Bronchial epithelial cell (primary cell): ENCODE data around the gene WNT5A. TPM values are rescaled to one million over a fixed set of nuclear protein-coding genes. Genes with fewer than 3 reads are reported as not detected.

Experiments used
- DNase-seq: peaks from one replicate; pipeline ENCODE4 v3.0.0-alpha.2; 2010; ENCODE audit warnings: low read depth
- FAIRE-seq: peaks from 2 replicates; lab custom pipeline; 2011; peaks lifted over from hg19 to GRCh38; lab: Jason Lieb, UNC
- H3K27me3 ChIP-seq: 2 replicates; pipeline ENCODE4 v1.5.1; 2011; ENCODE audit warnings: low read length; ENCODE audit not compliant: control insufficient read depth, insufficient read depth
- H3K36me3 ChIP-seq: 2 replicates; pipeline ENCODE4 v1.5.1; 2011; ENCODE audit warnings: low read length; ENCODE audit not compliant: control insufficient read depth, insufficient read depth
- H3K4me3 ChIP-seq: 2 replicates; pipeline ENCODE4 v1.5.1; 2011; ENCODE audit warnings: mild to moderate bottlenecking, low read depth, low read length, control low read depth
- total RNA-seq: library from RNA; depleted of rRNA; stranded (reverse); fragments of >200 nt; gene quantifications from 2 replicates; pipeline ENCODE4 v1.2.1, GENCODE V29; 2014
- TF ChIP-seq, protein P1 (sequence below): IDR thresholded peaks from 2 replicates; pipeline ENCODE4 v1.5.1; 2011; ENCODE audit warnings: mild to moderate bottlenecking, moderate library complexity, low read length, control low read depth, inconsistent platforms; ENCODE audit not compliant: insufficient read depth, severe bottlenecking

The WNT5A gene
- total RNA-seq, 1 donor from 2014 or later, result 3.9 TPM

DNA sequence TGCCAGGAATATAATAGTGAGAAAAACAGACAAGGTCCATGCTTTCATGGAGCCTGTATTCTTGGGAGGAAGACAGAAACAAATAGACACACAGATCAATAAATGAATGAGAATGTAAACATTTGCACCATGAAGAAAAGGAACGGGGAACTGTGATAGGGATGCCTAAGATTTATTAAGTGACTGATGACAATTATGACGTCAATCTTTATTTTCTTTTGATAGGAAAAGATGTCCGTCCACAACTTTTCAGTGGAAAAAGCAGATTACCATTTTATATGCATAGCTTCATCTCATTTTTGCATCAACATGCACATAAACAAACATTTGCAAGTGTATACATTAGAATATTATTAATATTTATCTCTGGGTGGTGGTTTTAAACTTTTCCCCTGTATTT lies 27.9 kb upstream of the WNT5A start:
- peak; percentile 7 for FAIRE-seq
- TF ChIP-seq, protein P1, sequence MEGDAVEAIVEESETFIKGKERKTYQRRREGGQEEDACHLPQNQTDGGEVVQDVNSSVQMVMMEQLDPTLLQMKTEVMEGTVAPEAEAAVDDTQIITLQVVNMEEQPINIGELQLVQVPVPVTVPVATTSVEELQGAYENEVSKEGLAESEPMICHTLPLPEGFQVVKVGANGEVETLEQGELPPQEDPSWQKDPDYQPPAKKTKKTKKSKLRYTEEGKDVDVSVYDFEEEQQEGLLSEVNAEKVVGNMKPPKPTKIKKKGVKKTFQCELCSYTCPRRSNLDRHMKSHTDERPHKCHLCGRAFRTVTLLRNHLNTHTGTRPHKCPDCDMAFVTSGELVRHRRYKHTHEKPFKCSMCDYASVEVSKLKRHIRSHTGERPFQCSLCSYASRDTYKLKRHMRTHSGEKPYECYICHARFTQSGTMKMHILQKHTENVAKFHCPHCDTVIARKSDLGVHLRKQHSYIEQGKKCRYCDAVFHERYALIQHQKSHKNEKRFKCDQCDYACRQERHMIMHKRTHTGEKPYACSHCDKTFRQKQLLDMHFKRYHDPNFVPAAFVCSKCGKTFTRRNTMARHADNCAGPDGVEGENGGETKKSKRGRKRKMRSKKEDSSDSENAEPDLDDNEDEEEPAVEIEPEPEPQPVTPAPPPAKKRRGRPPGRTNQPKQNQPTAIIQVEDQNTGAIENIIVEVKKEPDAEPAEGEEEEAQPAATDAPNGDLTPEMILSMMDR, result no peak
- no peak for DNase-seq
- no peaks in the 10 kb centered on the region for H3K36me3 ChIP-seq
- H3K27me3 ChIP-seq, result no peaks in the 10 kb centered on the region
- H3K4me3 ChIP-seq, result no peak overlapping the region

DNA sequence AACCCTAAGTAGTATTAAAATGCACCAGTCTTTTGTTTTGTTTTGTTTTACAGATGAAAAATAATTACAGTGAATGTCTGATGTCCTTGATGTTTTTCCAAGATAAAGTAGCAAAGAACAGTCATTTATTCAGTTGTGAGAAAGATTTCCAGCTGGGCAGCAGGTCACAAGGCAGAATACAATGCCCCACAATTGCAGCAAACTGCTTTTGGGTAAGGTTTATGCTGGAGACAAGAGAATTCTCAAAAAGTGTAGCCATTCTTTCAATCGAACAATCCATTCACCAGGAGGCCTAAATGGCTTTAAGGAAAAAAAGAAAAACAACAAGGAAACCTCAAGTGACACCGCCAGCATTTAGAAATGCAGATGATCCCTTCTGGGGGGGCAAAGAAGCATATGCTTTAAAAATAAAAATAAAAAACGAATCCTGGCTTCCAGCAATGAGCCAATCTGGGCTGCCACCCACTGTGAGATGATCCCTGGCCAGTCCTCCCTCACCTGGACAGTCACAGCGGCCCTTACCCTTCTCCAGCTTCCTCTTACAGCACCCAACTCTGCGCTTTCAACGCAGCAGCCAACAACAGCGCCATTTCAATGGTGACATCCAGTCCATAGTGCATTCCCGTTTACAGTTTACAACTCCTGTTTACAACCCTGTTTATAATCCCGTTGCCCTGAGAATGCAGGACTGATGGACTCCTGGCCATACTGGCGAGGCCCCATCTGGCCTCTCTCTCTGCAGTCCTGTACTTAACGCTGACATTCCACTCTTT lies 25.7 kb upstream of the WNT5A start:
- DNase-seq (no peak), FAIRE-seq (no peak)
- no peaks in the 10 kb centered on the region for H3K36me3 ChIP-seq
- TF ChIP-seq, protein P1, result no peak
- H3K27me3 ChIP-seq, result no peaks in the 10 kb centered on the region
- H3K4me3 ChIP-seq, result no peak overlapping the region

DNA sequence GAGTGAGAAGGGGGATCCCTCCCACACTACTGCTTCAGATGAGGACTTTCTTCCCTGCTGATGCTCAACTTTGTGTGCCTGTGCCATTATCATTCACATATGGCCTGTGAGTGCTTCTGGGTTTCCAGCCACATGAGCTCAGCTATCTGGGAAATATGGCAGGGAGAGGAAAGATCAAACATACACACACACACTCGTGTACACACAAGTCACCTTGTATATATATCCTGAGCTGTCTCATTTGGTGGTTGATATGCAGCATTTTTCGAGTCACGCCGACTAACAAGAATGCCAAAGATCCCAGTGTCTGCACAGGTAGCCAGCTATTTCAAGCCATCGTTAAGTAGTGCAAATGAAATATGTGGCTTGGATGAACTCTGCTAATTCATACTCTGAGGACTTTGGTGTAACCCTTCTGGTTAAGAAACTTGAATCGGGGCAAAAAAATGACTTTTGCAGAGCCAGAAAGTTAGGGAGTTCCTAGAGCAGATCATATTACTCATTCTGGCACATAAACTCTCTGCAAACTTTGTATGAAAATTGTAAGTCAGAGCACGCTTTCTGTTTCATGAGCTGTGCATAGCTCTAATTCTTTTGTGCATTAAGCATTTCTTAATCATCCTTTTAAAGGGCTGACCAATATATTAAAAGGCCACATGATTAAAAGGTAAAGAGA lies 24.9 kb upstream of the WNT5A start:
- FAIRE-seq (peak; percentile 58), DNase-seq (peak; percentile 58)

DNA sequence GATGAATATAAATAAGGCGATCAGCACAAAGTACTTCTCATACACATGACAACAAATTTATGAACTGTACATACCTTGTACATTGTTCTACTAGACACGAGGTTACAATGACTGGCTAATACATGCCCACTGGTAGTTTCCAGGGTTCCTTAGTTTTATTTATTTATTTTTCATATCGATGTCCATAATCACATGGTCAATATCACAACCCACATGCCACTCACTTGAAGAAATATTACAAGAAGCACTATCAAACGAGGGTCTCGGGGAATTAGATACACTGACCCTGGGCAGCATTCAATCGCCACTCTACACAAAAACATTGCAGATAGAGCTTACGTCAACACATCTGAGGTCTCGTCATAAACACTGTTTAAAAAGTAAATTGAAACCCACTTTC lies 21.2 kb upstream of the WNT5A start:
- TF ChIP-seq, protein P1, result no peak
- H3K36me3 ChIP-seq, result no peaks in the 10 kb centered on the region
- DNase-seq, result no peak
- FAIRE-seq, result no peak
- H3K4me3 ChIP-seq, result no peak overlapping the region
- H3K27me3 ChIP-seq, result no peaks in the 10 kb centered on the region

More for the DNA sequence above, 24.9 kb upstream of the WNT5A start:
- Histone ChIP-seq H3K36me3 (no peaks in the 10 kb centered on the region), H3K27me3 (no peaks in the 10 kb centered on the region), H3K4me3 (no peak overlapping the region)
- TF ChIP-seq, protein P1, result no peak

DNA sequence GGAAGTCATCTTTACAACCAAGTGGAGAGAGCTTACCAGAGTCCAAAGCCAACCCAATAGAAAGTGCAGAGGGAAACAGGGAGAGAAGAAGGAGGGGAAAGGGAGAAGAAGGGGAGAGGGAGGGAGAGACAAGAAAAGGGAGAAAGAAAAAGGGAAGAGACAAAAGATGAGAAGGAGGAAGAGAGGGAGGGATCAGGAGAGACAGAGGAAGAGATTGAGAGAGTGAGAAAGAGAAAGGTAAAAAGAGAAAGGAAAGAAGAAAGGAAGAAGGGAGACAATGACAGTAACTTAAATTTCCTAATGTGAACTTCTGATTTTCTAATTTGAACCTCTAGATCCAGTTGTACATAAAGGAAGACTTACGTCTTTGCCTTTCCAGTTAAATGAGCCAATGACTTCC lies 20.7 kb upstream of the WNT5A start:
- Histone ChIP-seq H3K4me3 (no peak overlapping the region), H3K36me3 (no peaks in the 10 kb centered on the region), H3K27me3 (no peaks in the 10 kb centered on the region)
- FAIRE-seq (no peak), DNase-seq (no peak)
- TF ChIP-seq, protein P1, result no peak
